ENCODE results near the gene FBXL14. TPM values are rescaled to one million over a fixed set of nuclear protein-coding genes. Genes with fewer than 3 reads are reported as not detected.
A peak's percentile ranks its signal among the peaks of the same experiment; 100 is the strongest.

The FBXL14 gene
- total and polyA plus RNA-seq, 7 donors, result 7.5 to 26.4 (median 12.2) TPM

GRCh38 chr12:1576410-1577241 is 17.8 kb downstream of the FBXL14 start:
- peak; percentile 77 for DNase-seq
- Histone ChIP-seq H3K27ac (peak overlapping the region; percentile 43 to 77 (median 70)), H3K9me3 (no peaks in the 10 kb centered on the region), H3K4me3 (peak overlapping the region in 3 of 4 donors; percentile 15 to 34 (median 26)), H3K36me3 (no peaks in the 10 kb centered on the region), H3K4me1 (peaks cover 0 to 33% (median 30%) of the 10 kb centered on the region in 4 donors), H3K27me3 (no peaks in the 10 kb centered on the region)
- TF ChIP-seq CTCF (IDR thresholded peaks at IDR 0.05), result no peak
- no peak for TF ChIP-seq EP300 (IDR thresholded peaks at IDR 0.05)
- no peak for TF ChIP-seq POLR2AphosphoS5 (IDR thresholded peaks at IDR 0.05)
- no peak for TF ChIP-seq POLR2A (IDR thresholded peaks at IDR 0.05)
- intact Hi-C loops (cut with DNase I), result no loop called here
- 25 to 59% methylated on average over 21 of the region's 21 CpGs for WGBS, 2 donors

- H3K27ac ChIP-seq, result peak overlapping the region; percentile 43 to 77 (median 70)
- intact Hi-C loops (cut with DNase I), result no loop called here
These were observed 18.7 kb downstream of the FBXL14 start for GRCh38 chr12:1575408-1576401.

GRCh38 chr12:1574865-1575259 is 19.5 kb downstream of the FBXL14 start:
- Histone ChIP-seq H3K9me3 (no peaks in the 10 kb centered on the region), H3K4me1 (peaks cover 0 to 33% (median 30%) of the 10 kb centered on the region in 4 donors), H3K27me3 (no peaks in the 10 kb centered on the region), H3K36me3 (no peaks in the 10 kb centered on the region), H3K4me3 (peak overlapping the region in 1 of 4 donors; percentile 34), H3K27ac (peak overlapping the region in 2 of 4 donors; percentile 76 to 77)
- WGBS, 2 donors, result 63 to 76% methylated on average over 1 of the region's 1 CpG
- intact Hi-C loops (cut with DNase I), result no loop called here
- no peak for DNase-seq
- TF ChIP-seq POLR2A (IDR thresholded peaks at IDR 0.05) (no peak), EP300 (IDR thresholded peaks at IDR 0.05) (no peak), POLR2AphosphoS5 (IDR thresholded peaks at IDR 0.05) (no peak)

More at GRCh38 chr12:1575408-1576401, 18.7 kb downstream of the FBXL14 start:
- Histone ChIP-seq H3K36me3 (no peaks in the 10 kb centered on the region), H3K27me3 (no peaks in the 10 kb centered on the region), H3K4me3 (peak overlapping the region in 3 of 4 donors; percentile 15 to 34 (median 26)), H3K4me1 (peaks cover 0 to 33% (median 30%) of the 10 kb centered on the region in 4 donors), H3K9me3 (no peaks in the 10 kb centered on the region)
- TF ChIP-seq EP300 (IDR thresholded peaks at IDR 0.05) (no peak), POLR2A (IDR thresholded peaks at IDR 0.05) (no peak), POLR2AphosphoS5 (IDR thresholded peaks at IDR 0.05) (no peak), CTCF (IDR thresholded peaks at IDR 0.05) (peak in 1 of 4 experiments; percentile 10)
- DNase-seq, result no peak
- WGBS, 2 donors, result 42 to 52% methylated on average over 23 of the region's 23 CpGs

GRCh38 chr12:1573960-1574864 is 20.2 kb downstream of the FBXL14 start:
- TF ChIP-seq EP300 (IDR thresholded peaks at IDR 0.05), result no peak
- TF ChIP-seq CTCF (IDR thresholded peaks at IDR 0.05), result no peak
- TF ChIP-seq POLR2A (IDR thresholded peaks at IDR 0.05), result no peak
- no peak for TF ChIP-seq POLR2AphosphoS5 (IDR thresholded peaks at IDR 0.05)
- no peaks in the 10 kb centered on the region for H3K36me3 ChIP-seq
- peak overlapping the region in 1 of 4 donors; percentile 33 for H3K27ac ChIP-seq
- intact Hi-C loops (cut with DNase I), result no loop called here
- DNase-seq, result no peak
- no peak overlapping the region for H3K4me3 ChIP-seq
- H3K9me3 ChIP-seq, result no peaks in the 10 kb centered on the region
- no peaks in the 10 kb centered on the region for H3K27me3 ChIP-seq
- peaks cover 0 to 33% (median 30%) of the 10 kb centered on the region in 4 donors for H3K4me1 ChIP-seq
- WGBS, 2 donors, result 77 to 80% methylated on average over 15 of the region's 15 CpGs
